ENCODE results near the gene LTBP1. TPM values are rescaled to one million over a fixed set of nuclear protein-coding genes. Genes with fewer than 3 reads are reported as not detected.
"Not testable (repeated sequence)": the region's sequence is repeated elsewhere in the genome, so short reads cannot be mapped to it uniquely, and the experiment has no call there.

Gene LTBP1
- total RNA-seq, 3 donors from 2014 or later, result 14.3 to 38.4 (median 33.6) TPM

DNA sequence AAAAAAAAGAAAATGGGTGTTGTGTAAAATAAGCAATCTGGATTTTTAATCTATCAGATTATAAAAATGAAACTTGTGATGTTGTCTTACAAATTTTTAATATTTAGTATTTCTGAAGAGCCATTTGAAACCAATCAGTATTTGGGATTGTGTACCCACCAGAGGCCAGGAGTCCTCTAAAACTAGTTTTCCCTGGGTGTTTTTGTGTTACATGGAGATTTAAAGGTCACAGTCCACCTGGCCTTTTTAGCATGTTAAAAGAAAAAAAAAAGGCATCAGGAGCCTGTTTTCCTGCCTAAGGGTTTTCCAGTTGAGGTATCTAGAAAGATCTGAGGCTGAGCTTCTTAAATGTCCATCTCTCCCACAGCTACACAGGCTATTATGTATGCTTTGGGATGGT lies 221.7 kb downstream of the LTBP1 start:
- Histone ChIP-seq H3K9me3 (no peaks in the 10 kb centered on the region), H3K4me1 (ENCODE audit: low read depth) (peaks cover 17% of the 10 kb centered on the region), H3K4me3 (no peak overlapping the region), H3K36me3 (ENCODE audit: low read depth) (no peaks in the 10 kb centered on the region)
- no peak for TF ChIP-seq CTCF (IDR thresholded peaks at IDR 0.05)
- ATAC-seq (no peak), DNase-seq (no peak)
- intact Hi-C loops (cut with DNase I, micrococcal nuclease), result no loop called here

- no peak for TF ChIP-seq CTCF (IDR thresholded peaks at IDR 0.05)
- intact Hi-C loops (cut with DNase I, micrococcal nuclease), result no loop called here
These were observed 222.2 kb downstream of the LTBP1 start for GRCh38 chr2:33168922-33169321.

DNA sequence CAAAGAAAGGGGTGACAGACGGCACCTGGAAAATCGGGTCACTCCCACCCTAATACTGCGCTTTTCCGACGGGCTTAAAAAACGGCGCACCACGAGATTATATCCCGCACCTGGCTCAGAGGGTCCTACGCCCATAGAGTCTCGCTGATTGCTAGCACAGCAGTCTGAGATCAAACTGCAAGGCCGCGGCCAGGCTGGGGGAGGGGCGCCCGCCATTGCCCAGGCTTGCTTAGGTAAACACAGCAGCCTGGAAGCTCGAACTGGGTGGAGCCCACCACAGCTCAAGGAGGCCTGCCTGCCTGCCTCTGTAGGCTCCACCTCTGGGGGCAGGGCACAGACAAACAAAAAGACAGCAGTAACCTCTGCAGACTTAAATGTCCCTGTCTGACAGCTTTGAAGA lies 223.5 kb downstream of the LTBP1 start:
- ATAC-seq; H3K9me3 ChIP-seq; H3K36me3 ChIP-seq (ENCODE audit: low read depth); H3K4me3 ChIP-seq; intact Hi-C loops (cut with DNase I, micrococcal nuclease): not testable (repeated sequence)
- peaks cover 17% of the 10 kb centered on the region for H3K4me1 ChIP-seq (ENCODE audit: low read depth)
- DNase-seq, result peak in 2 of 3 donors; percentile 27 to 36

More at GRCh38 chr2:33168922-33169321, 222.2 kb downstream of the LTBP1 start:
- H3K4me3 ChIP-seq, result no peak overlapping the region
- peaks cover 17% of the 10 kb centered on the region for H3K4me1 ChIP-seq (ENCODE audit: low read depth)
- ATAC-seq (peak; percentile 56), DNase-seq (no peak)
- no peaks in the 10 kb centered on the region for H3K36me3 ChIP-seq (ENCODE audit: low read depth)
- no peaks in the 10 kb centered on the region for H3K9me3 ChIP-seq

GRCh38 chr2:33177627-33178026 lies 230.9 kb downstream of the LTBP1 start:
- H3K9me3 ChIP-seq, result no peaks in the 10 kb centered on the region
- ATAC-seq (no peak), DNase-seq (no peak)
- H3K4me3 ChIP-seq, result no peak overlapping the region
- no peaks in the 10 kb centered on the region for H3K4me1 ChIP-seq (ENCODE audit: low read depth)
- intact Hi-C loops (cut with DNase I, micrococcal nuclease), result no loop called here
- no peak for TF ChIP-seq CTCF (IDR thresholded peaks at IDR 0.05)
- H3K36me3 ChIP-seq (ENCODE audit: low read depth), result no peaks in the 10 kb centered on the region

GRCh38 chr2:33178209-33178608 lies 231.5 kb downstream of the LTBP1 start:
- intact Hi-C loops (cut with DNase I, micrococcal nuclease), result no loop called here
- Histone ChIP-seq H3K9me3 (no peaks in the 10 kb centered on the region), H3K4me3 (no peak overlapping the region), H3K36me3 (ENCODE audit: low read depth) (no peaks in the 10 kb centered on the region), H3K4me1 (ENCODE audit: low read depth) (no peaks in the 10 kb centered on the region)
- no peak for TF ChIP-seq CTCF (IDR thresholded peaks at IDR 0.05)
- ATAC-seq (no peak), DNase-seq (no peak)

- no peak for TF ChIP-seq CTCF (IDR thresholded peaks at IDR 0.05)
- Histone ChIP-seq H3K4me1 (ENCODE audit: low read depth) (no peaks in the 10 kb centered on the region), H3K36me3 (ENCODE audit: low read depth) (no peaks in the 10 kb centered on the region), H3K9me3 (no peaks in the 10 kb centered on the region), H3K4me3 (no peak overlapping the region)
- DNase-seq (no peak), ATAC-seq (no peak)
- intact Hi-C loops (cut with DNase I, micrococcal nuclease), result no loop called here
These were observed 234.2 kb downstream of the LTBP1 start for GRCh38 chr2:33180915-33181314.

All from mucosa of descending colon (tissue), 3 donors.